Measurements from ENCODE around the gene PAWR. TPM values are rescaled to one million over a fixed set of nuclear protein-coding genes. Genes with fewer than 3 reads are reported as not detected.

Gene PAWR
- total RNA-seq, 1 experiment from 2014 or later, result 55.3 TPM

- Histone ChIP-seq H3K27ac (ENCODE audit: low read depth, low read length, poor library complexity, severe bottlenecking) (peak overlapping the region; percentile 40), H3K4me3 (ENCODE audit: low read depth, low read length, poor library complexity, severe bottlenecking) (peak overlapping the region; percentile 90), H3K4me1 (ENCODE audit: insufficient read depth, low read length, poor library complexity, severe bottlenecking) (peaks cover 32% of the 10 kb centered on the region), H3K9me3 (ENCODE audit: low read depth, low read length, poor library complexity, severe bottlenecking) (no peaks in the 10 kb centered on the region), H3K27me3 (replicated peaks; ENCODE audit: insufficient read depth, low read depth, low read length, poor library complexity) (no peaks in the 10 kb centered on the region), H3K36me3 (ENCODE audit: insufficient read depth, low read length, poor library complexity, severe bottlenecking) (no peaks in the 10 kb centered on the region)
- DNase-seq (ENCODE audit: low spot score), result no peak
- TF ChIP-seq EZH2 (IDR thresholded peaks at IDR 0.05; ENCODE audit: borderline replicate concordance, low read depth, low read length, poor library complexity, severe bottlenecking) (no peak), CTCF (conservative IDR thresholded peaks at IDR 0.05; ENCODE audit: low read depth, low read length) (no peak)
- POLR2A ChIA-PET (ENCODE audit: low non-redundant PET), result no interaction called here
- BruUV-seq (replicated peaks), result TSS peak; percentile 72
- intact Hi-C loops (cut with micrococcal nuclease; ENCODE audit: unreplicated experiment), result no loop called here
- CTCF ChIA-PET, result no interaction called here
These were observed 916 bp upstream of the PAWR start for GRCh38 chr12:79691511-79692248.

- peaks cover 35% of the 10 kb centered on the region for H3K4me1 ChIP-seq (ENCODE audit: insufficient read depth, low read length, poor library complexity, severe bottlenecking)
- H3K27ac ChIP-seq (ENCODE audit: low read depth, low read length, poor library complexity, severe bottlenecking), result peak overlapping the region; percentile 67
- no peaks in the 10 kb centered on the region for H3K9me3 ChIP-seq (ENCODE audit: low read depth, low read length, poor library complexity, severe bottlenecking)
- no peaks in the 10 kb centered on the region for H3K36me3 ChIP-seq (ENCODE audit: insufficient read depth, low read length, poor library complexity, severe bottlenecking)
- H3K4me3 ChIP-seq (ENCODE audit: low read depth, low read length, poor library complexity, severe bottlenecking), result peak overlapping the region; percentile 90
- H3K27me3 ChIP-seq (replicated peaks; ENCODE audit: insufficient read depth, low read depth, low read length, poor library complexity), result no peaks in the 10 kb centered on the region
- POLR2A ChIA-PET (ENCODE audit: low non-redundant PET), result no interaction called here
- CTCF ChIA-PET, result interaction anchor here (0.7 kb wide), 1 partner anchor 151 kb away, joined by 8 read pairs; no protein-coding TSS in a partner anchor
- DNase-seq (ENCODE audit: low spot score), result peak; percentile 45
- TF ChIP-seq CTCF (conservative IDR thresholded peaks at IDR 0.05; ENCODE audit: low read depth, low read length) (no peak), EZH2 (IDR thresholded peaks at IDR 0.05; ENCODE audit: borderline replicate concordance, low read depth, low read length, poor library complexity, severe bottlenecking) (no peak)
- intact Hi-C loops (cut with micrococcal nuclease; ENCODE audit: unreplicated experiment), result no loop called here
- BruUV-seq (replicated peaks), result no TSS peak
These were observed 574 bp downstream of the PAWR start for GRCh38 chr12:79690142-79690637.

- peak; percentile 64 for DNase-seq (ENCODE audit: low spot score)
- intact Hi-C loops (cut with micrococcal nuclease; ENCODE audit: unreplicated experiment), result no loop called here
- POLR2A ChIA-PET (ENCODE audit: low non-redundant PET), result no interaction called here
These were observed 1.2 kb downstream of the PAWR start for GRCh38 chr12:79689477-79690141.

More at GRCh38 chr12:79689477-79690141, 1.2 kb downstream of the PAWR start:
- Histone ChIP-seq H3K36me3 (ENCODE audit: insufficient read depth, low read length, poor library complexity, severe bottlenecking) (no peaks in the 10 kb centered on the region), H3K27ac (ENCODE audit: low read depth, low read length, poor library complexity, severe bottlenecking) (peak overlapping the region; percentile 67), H3K27me3 (replicated peaks; ENCODE audit: insufficient read depth, low read depth, low read length, poor library complexity) (no peaks in the 10 kb centered on the region), H3K4me3 (ENCODE audit: low read depth, low read length, poor library complexity, severe bottlenecking) (peak overlapping the region; percentile 90), H3K9me3 (ENCODE audit: low read depth, low read length, poor library complexity, severe bottlenecking) (no peaks in the 10 kb centered on the region), H3K4me1 (ENCODE audit: insufficient read depth, low read length, poor library complexity, severe bottlenecking) (peaks cover 35% of the 10 kb centered on the region)
- no TSS peak for BruUV-seq (replicated peaks)
- no peak for TF ChIP-seq CTCF (conservative IDR thresholded peaks at IDR 0.05; ENCODE audit: low read depth, low read length)
- no peak for TF ChIP-seq EZH2 (IDR thresholded peaks at IDR 0.05; ENCODE audit: borderline replicate concordance, low read depth, low read length, poor library complexity, severe bottlenecking)
- CTCF ChIA-PET, result no interaction called here

All from A673 (cell line).